KG1 (cell line): Measurements from ENCODE around the gene ZCCHC14.
"Not testable (repeated sequence)": the region's sequence is repeated elsewhere in the genome, so short reads cannot be mapped to it uniquely, and the experiment has no call there.

Experiments
- DNase-seq: peaks from one replicate; lab custom pipeline; 2025; lab: John Stamatoyannopoulos, UW

Gene ZCCHC14

DNA sequence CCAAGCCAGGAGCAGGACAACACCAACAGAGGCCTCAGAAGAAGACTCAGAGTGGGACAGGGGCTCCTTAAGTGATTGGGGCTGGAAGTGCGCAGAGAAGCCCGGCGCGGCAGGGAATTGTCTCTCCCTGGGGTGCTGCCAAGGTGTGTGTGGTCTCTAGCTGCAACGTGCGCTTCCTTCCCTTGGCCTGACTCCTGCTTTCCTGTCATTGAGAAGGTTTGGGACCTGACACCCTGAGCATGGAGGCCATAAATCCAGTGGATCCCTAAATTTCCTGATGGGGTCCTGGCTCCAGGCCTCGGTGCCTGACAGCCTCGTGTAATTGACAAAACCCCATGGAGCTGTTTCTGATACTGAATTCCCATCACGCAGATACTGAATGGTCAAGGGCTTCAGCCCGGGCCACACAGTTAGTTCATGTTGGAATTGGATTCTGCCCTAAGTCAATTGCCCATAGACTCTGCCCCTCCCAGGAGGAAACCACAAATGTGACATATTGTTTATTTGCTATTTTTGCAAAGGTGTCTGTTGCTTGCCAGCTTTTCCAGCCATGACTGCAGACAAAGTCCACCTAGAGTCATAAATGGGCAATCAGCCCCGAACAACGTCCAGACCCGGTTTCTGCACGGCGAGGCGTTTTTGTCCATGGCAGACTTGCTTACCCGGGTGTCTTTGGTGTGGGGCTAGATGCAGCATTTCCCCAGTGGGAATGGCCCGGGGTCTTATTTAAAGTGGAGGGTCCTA, 4.4 kb upstream of the ZCCHC14 start:
- DNase-seq, result not testable (repeated sequence)

DNA sequence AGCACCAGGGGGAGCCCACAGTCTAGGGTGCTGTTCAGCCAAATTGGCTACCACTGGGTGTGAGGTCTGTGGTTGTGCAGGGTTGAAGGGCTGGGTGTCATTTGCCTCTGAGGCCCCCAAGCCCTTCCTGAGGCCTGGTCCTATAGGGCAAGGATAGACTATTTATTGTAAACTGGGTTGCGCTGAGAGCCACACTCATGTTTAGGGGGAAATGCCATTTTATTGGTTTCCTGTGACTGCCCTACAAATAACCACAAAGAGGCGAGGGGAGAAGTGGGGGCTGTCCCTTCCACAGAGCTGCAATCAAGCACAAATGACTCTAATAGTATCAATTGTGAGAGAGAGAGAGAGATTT, 3.6 kb upstream of the ZCCHC14 start:
- DNase-seq, result no peak

DNA sequence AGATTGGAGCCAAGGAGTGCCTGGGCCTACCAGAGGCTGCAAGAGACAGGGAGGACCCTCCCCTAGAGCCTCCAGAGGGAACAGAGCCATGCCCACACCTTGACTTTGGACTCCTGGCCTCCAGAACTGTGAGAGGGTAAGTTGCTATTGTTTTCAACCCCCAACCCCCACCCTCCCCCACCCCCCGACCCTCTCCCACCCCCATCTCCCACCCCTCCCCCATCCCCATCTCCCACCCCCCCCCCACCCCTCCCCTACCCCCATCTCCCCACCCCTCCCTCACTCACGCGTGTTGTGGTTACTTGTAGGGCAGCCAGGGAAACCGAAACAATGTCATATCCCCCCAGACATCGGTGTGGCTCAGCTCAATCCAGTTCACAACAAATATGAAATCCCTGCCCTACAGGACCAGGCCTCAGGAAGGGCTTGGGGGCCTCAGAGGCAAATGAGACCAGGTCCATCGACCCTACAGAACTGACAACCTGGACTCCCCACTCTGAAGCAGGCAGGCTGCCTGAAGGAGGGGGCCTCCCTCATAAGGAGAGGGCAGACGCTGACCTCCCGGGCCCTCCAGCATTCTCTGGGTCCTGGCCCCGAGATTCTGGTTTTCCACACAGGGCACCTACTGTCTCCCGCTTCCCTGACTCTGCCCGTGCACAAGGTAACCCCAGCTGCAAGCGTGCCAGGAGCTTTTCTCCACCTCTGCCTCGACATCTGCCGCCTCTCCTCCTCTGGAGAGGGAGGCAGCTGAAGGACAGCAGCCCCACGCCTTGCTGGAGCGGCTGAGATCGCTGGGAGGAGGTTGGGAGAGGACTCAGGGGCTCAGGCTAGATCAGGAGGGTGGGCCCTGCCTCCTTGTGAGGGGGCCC, 3.0 kb upstream of the ZCCHC14 start:
- no peak for DNase-seq

DNA sequence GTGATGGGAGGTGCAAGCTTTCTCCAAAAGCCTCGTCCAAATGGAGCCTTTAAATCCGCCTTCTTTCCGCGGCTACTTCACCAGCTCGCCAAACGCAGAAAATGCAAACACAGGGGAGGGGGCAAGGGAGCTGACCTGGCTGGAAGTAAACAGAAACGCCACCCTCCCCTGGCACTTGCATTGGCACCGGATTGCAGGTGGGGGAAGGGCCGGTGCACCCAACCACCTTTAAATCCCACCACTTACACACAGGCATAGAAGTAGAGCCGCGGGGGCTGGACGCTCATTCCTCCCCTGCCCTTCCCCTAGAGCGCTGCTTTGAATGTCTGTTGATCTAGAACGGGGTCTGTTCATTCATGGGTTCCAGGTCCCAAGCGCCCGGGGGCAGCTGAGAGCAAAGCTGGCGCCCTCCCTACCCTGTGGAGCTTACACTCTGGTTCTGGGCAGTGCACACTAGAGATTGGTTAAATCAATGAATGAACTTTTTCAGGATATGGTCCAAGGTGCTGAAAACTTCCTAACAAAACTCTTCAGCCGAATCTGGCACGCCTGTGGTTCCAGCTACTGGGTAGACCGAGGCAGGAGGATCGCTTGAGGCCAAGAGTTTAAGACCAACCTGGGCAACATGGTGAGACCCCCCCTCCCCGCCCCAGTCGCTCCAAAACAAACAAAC, 920 bp upstream of the ZCCHC14 start:
- DNase-seq, result no peak

DNA sequence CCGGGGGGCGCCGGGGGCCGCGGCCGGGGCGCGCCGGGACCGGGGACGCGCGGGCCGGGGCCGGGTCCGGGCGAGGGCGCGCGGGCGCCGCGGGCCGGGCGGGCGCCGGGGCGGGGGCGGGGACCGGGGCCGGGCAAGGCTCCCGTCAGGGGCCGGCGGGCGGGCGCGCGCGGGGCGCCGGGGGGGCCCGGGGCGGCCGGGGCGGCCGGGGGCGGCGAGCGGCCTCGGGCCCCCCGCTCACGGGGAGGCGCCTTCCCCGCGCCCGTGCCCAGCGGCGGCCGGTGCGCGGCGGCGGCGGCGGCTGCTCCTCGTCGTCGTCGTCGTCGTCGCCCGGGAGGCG, 563 bp downstream of the ZCCHC14 start:
- no peak for DNase-seq

DNA sequence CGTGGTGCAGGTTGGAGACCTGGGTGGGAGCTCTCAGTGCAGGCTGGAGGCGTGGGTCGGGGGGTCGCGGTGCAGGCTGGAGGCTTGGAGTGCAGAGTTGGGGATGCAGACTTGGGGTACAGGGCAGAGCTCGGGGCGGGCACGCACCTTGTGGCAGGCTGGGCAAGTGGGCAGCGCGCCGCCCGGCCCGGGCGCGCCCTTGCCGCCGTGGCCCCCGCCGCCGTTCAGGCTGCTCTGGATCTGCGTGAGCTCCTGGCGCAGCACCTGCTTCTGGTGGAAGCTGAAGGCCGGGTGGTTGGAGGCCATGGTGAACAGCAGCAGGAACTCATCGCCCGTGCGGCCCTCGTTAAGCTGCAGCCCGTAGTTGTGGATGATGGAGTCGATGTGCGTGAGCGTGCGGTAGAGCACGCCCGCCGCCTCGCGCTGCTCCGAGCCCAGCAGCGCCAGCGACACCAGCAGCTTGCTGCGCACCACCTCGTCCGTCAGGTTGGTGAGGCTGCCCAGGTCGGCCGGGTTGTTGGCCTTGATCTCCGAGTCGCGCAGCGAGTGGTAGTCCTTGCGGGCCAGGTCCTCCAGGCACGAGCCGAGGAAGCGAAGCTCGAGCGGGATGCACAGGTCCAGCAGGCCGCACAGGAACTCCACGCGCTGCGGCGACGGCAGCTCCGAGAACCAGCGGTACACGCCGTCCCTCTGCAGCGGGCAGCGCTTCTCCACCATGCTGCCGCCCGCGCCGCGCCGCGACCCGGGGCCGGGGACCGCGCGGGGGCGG, 1.1 kb downstream of the ZCCHC14 start:
- DNase-seq, result no peak

DNA sequence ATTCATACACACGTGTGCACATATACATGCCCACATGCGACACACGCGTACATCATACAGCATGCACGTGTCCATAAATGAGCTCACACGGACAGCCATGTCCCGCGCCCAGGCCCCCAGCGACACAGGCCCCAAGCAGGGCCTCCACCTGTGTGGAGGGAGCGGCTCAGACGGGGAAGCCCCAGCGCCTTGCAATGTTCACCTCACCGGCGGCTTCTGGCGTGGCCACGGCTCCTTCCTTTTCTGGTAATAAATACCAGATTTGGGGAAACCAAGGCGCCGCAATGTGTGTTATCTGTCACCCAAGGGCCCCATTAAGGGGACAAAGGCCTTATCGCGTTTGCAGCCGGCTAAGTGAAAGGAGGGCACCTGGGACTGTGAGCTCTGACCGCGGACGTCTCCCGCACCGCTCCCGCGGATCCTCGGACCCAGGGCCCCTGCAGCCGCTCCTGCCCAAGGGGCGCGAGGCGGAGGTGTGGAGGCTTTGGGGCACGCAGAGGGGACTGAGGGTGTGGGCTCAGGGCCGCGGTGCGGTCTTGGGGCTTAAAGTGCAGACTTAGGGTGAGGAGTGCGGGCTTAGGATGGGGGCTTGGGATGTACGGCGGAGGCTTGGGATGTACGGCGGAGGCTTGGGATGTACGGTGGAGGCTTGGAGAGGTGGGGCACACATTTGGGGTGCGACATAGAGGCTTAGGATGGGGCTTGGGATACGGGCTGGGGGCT, 1.9 kb downstream of the ZCCHC14 start:
- not testable (repeated sequence) for DNase-seq

DNA sequence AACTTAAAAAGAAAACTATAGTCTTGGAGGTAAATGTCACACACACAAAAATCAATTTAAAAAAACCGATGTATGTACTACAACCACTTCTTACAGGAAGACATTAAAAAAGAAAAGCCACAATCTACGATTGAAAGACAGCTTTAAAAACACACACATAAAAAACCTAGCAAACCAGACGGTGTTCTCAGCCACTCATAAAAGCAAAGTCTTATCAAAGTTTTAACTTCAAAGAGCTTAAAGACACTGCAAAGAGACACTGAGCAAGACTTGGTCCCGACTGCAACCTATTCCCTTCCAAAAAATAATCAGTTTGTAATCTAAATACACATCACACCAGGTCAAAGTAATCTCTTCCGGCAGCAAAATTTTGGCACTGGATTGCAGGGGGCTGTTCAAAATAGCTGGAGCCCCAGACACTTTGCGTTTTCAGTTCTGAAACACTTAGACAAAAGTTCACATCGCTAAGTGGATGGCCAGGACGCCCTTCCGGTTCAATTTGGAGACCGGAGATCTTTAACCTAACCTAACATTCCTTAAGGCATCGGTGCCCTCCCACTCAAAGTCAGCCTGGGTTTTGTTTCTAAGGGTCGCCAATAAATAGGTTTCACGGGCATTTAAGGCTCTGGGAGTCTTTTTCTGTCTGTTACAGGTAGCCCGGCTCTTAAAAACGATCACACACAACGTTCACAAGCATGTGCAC, 2.6 kb downstream of the ZCCHC14 start:
- no peak for DNase-seq

DNA sequence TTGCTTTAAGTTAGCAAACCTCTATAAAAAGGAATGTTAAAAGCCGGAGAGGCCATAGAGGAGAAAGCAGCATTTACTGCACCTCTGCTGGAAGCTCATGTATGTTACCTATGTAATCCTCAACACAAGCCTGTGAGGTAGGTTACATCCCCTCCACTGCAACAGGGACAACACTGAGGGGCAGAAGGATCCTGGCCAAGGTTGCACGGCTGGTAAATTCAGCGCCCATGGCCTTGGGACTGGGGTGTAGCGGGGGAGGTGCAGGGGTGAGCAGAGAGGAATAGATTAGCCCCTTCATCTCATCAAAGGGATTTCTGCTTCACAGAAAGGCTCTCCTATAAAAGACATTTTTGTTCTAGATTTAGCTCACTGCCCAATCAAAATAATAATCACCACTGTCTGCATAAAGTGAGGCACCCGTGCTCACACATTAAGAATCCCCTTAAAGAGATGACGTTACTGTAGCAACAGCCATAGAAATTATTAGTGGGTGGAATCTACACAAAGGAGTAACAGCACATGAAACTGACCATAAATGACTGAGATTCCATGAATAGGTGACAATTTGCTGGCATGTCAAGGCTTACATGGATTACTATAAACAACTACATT, 3.3 kb downstream of the ZCCHC14 start:
- DNase-seq, result no peak

DNA sequence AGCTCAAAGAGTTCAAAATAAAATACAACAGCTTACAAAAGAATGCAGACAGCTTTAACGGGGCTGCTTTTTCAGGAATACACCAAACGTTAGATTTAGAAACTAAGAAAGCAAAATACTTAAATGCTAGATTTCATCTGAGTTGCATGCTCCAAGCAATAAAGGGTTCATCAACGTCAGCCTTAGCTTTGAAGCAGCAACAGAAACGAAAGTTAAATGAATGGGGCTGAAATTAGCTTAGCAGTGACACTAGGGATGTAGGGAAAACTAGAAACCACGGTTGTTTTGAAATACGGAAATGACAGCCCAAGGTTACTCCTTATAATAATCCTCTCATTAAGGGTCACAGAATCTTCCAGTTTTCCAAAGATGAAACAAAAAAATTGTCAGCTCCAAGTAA, 3.9 kb downstream of the ZCCHC14 start:
- not testable (repeated sequence) for DNase-seq

DNA sequence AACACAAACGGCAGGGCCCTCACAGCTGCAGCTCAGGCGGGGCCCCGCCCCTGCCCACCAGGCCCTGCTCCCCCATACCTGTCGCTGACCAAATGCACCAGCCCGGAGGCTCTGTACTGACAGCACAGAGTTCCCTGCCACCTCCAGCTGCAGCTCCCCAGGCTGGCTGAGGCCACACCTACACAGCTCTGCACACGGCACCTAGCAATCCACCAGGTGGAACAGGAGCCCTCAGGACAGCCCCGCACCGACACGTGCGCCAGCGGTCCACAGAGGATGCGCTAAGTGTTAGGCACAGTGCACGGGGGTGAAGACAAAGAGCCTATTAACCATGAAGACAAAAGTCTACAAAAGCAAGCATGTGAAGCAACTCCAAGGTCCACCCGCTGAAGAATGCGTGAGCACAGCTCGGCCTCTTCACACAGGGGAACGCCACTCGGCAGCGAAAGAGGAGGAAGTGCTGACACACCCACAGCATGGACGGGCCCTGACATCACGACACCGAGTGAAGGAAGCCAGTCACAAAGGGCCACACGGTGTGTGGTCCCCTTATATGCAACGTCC, 5.4 kb downstream of the ZCCHC14 start:
- no peak for DNase-seq

DNA sequence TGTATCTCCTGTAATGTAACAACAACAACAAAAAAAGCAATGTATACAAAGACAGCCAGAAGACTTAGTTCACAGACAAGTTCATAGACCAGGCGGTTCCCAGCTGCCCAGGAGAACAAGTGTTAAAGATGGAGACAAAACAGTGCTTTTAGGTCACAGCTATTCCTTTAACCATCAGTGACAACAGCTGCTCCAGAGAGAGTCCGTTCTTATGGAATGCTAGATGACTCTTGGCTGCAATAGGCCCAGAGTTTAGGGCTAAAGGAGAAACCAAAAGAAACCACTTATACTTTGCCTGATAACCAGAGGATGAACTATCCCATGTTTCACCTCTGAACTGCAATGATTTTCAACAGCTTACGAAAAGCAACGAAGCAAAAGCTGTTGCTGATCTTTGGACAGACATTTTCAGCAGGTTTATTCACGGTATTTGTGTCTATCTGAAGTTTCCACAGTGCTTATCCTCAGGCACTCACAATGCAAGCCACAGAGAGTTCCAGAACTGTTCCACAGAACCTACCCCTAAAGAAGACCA, 6.0 kb downstream of the ZCCHC14 start:
- DNase-seq, result no peak

DNA sequence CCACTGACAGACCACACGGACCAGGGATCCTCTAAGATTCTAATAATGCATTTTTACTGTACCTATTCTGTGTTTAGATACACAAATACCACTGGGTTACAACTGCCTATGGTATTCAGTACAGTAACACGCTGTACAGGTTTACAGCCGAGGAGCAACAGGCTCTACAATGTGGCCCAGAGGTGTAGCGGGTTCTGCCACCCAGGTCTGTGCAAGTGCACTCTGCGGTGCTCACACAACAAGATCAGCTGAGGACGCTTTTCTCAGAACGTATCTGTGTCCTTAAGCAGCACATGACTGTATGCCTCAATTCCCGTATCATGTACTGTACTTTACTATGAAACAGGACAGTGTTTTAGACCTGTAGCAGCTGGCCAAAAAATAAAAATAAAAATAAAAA, 6.5 kb downstream of the ZCCHC14 start:
- no peak for DNase-seq

DNA sequence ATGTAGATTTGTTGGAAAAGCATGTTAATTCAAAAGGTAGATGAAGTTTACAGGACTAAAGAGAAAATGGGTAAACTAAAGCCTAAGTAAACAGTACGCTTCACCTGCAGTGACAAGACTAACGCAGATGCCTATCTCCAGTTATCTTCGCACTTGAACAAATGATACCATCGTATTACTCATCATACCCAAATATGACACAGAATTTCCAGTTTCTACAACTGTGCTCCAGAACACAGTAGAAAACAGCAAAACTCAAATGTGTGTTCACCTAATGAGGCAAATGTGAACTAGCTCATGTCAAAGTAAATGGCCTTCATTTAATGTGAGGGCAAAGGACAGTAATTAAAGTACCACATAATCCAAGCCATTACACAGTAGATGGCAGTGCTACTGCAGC, 7.0 kb downstream of the ZCCHC14 start:
- DNase-seq, result not testable (repeated sequence)

DNA sequence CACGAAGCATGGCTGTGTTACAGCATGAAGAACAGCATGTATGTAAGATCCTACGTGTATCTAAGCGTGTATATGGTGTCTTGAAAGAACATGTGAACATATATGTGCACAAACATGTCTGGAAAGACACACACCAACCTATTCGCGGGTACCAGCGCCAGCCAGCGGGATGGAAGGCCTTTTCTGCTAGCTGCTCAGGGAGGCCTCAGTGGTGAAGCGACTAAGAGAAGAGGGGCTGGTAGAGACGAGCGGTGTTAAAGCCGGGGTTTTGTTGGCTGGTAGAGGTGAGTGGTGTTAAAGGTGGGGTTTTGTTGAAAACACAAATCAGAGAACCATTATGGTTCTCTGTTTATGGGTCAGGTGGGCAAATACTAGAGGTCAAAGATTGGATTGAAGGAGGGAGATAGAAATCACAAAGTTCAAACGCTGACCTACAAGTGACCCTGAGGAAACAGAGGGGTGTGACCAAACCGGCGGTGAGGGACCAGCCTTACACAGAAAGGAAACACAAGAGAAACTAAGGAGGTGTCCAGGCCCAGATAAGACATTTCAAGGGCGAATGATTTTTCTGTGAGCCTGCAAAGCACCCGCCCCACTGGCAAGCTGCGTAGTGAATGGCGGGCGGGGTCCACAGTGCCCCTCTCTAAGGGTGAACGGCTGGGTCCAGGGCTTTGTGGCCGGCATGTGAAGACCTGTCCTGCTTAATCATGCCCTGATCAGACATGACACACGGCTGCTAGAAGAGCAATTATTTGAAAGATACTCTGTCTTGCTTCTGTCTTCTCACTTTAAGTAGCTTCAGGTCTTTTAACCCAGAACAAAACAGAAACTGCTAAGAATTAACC, 8.1 kb downstream of the ZCCHC14 start:
- DNase-seq, result no peak

DNA sequence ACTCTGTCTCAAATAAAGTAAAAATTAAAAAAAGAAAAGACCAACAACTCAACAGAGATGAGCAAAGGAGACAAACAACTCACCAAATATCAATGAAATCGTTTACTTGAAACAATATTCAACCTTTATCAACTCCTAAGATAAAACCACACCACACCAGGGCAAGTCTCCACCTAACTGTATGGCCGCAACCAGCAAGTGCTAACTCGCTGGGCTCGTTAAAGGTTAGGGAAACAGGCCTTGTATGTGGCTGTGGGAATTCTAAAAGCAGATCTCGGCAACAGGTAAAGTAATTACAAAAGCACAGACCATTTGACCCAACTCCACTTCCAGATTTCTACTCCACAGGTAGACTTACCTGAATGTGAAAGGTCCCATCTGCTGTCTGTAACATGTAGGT, 9.3 kb downstream of the ZCCHC14 start:
- DNase-seq, result no peak

DNA sequence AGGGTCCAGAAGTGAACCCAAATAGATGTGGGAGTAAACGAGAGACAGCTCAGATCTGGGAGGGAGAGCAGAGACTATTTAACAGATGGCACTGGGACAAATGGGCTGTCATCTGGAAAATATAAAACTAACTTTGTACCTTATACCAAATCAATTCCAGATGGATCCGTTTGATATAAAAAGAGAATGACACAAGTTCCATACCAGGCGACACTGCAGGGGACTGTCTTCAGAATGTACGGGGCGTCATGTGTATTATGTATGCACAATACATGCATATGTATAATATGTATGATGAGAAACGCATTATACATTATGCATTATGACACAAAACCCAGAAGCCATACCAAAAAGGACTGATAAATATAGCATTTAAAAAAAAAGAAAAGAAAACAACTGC, 10.2 kb downstream of the ZCCHC14 start:
- not testable (repeated sequence) for DNase-seq

DNA sequence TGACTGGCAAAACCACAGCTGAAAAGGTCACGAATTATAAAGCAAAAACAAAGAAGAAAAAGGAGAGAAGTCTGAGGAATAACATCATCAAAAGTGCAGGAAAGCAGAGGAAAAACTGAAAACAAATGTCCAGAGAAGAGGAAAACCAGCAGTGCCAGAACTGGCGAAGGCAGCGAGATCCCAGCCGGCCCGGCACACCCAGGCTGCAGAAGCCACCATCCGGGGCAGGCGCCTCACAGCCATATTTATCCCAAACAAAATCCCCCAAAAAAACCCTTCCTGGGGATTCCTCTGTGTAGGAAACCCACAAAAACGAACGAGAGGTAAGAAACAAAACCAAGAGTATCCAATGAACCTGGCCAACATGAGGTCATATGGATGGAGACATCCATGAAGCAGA, 10.6 kb downstream of the ZCCHC14 start:
- no peak for DNase-seq

DNA sequence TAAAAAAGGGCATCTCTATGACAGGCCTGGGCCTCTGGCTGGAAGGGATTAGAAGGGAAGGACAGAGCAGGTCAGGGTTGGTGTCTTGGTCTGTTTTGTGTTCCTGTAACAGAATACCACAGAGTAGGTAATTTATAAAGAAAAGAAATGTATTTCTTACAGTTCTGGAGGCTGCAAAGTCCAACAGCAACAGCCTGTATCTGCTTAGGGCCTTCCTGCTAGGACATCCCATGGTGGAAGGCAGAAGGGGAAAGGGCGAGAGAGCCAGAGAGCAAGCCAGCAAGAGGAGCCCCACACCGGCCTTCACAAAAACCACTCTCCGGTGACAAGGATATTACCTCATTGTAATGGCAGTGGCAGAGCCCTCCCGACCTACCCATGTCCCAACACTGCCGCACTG, 11.1 kb downstream of the ZCCHC14 start:
- DNase-seq, result not testable (repeated sequence)
